GM21825 (cell line): ENCODE data around the gene SLC9A3.
"Not testable (repeated sequence)": the region's sequence is repeated elsewhere in the genome, so short reads cannot be mapped to it uniquely, and the experiment has no call there.

Experiments
- ATAC-seq: cut with Tn5 transposase; IDR thresholded peaks from one replicate; pipeline ENCODE4 v1.9.1; 2021; ENCODE audit warnings: mild to moderate bottlenecking, moderate library complexity; ENCODE audit not compliant: unreplicated experiment

Gene SLC9A3

GRCh38 chr5:524234-524972 is at the start of gene SLC9A3:
Gene SLC9A3, minus strand, starts transcription at chr5:524449.
- ATAC-seq, result no peak

GRCh38 chr5:573976-574375 is 49.7 kb upstream of the SLC9A3 start:
- no peak for ATAC-seq

- ATAC-seq, result no peak
Observed at GRCh38 chr5:573206-573605, 49.0 kb upstream of the SLC9A3 start.

- ATAC-seq, result no peak
Observed at GRCh38 chr5:572398-573019, 48.3 kb upstream of the SLC9A3 start.

- no peak for ATAC-seq
Observed at GRCh38 chr5:571791-572190, 47.5 kb upstream of the SLC9A3 start.

- no peak for ATAC-seq
Observed at GRCh38 chr5:570886-571285, 46.6 kb upstream of the SLC9A3 start.

- no peak for ATAC-seq
Observed at GRCh38 chr5:570446-570845, 46.2 kb upstream of the SLC9A3 start.

GRCh38 chr5:569868-570361 is 45.7 kb upstream of the SLC9A3 start:
- no peak for ATAC-seq

DNA sequence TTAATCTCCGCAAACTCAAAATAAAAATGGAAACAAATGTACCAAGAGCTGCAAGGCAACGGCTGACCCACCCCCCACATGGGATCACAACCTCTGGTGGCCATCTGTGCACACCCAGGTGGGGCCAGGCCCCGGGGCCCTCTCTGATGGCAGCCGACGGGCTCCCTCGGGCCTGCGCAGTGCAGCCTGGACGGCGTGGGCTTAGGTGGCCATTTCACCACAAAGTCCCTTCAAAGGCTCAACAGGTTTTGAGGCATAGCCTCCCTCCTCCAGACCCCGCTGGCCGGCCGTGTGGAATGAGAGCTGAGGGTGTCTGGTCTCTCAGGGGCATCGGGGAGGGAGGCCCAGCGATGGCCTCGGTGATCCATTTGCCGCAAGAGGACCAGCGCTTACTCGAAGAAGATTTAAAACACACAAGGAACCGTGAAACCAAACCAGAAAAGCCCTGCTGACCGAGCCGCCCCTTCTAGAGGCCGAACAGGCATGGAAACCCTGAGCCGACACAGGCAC is 45.2 kb upstream of the SLC9A3 start:
- ATAC-seq, result no peak

DNA sequence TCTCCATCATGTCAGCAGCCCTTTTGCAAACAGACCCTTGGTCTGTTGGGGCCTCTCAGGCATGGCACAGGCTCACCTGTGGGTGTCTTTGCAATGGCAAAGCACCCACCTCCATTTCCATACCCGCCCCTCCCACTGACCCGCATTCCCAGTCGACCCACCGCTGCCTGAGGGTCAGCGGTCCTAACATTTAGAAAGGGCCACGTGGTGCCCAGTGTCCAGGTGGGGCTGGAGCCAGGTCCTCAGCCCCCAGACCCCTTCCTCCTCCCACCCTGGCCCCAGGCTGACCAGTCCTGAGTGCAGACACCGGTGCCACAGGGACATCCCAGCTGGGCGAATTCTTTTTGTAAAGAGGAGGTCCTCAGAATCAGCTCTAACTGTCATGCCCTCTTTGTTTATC is 44.6 kb upstream of the SLC9A3 start:
- no peak for ATAC-seq

- no peak for ATAC-seq
Observed at GRCh38 chr5:568061-568781, 44.0 kb upstream of the SLC9A3 start.

- ATAC-seq, result no peak
Observed at GRCh38 chr5:567664-568060, 43.4 kb upstream of the SLC9A3 start.

DNA sequence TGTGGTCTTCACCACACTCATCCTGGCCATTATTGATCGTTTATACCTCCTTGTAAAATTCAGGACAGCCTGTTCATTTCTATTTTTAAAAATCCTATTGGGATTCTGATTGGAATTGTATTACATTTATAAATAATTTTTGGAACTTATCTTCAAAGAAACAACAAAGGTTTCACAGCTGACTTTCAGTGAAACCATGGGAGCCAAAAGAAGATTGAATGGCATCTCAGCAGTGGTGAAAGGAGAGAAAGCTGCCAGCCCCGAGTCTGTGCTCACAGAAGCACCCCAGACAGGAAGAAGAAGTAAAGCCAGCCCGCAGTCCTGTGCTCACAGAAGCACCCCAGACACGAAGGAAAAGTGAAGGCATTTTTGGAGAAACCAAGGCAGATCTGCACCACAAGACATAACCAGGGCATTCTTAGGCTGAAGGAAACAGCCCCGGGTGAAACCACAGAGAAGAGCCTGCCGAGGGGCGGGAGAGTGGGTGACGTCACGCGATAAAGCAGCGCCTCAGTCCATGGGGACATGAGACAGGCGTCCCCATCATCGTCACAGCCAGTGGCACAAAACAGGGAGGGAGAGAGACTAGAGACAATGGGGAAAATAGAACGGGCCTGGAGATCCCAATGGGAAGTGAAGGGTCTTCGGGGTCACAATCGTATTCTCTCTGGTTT is 42.5 kb upstream of the SLC9A3 start:
- ATAC-seq, result no peak

GRCh38 chr5:565782-566440 is 41.7 kb upstream of the SLC9A3 start:
- ATAC-seq, result no peak

DNA sequence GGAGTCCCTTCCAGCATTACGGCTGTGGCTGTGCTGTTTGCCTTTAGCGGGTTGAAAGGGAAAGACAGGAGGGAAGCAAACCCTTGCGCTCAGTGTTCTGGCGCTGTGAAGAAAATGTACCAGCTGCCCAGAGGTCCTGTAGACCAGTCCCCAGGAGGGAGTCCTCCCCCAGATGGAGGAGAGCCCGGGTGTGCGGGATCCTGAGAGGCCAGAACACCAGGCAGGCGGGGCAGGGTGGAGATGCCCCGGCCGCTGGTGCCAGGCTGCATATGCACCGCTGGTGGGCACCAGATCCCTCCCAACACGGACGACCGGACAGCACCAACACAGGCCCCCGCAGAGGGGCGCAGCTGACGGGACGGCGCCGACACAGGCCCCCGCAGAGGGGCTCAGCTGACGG is 37.2 kb upstream of the SLC9A3 start:
- ATAC-seq, result no peak

GRCh38 chr5:560792-561166 is 36.5 kb upstream of the SLC9A3 start:
- no peak for ATAC-seq

GRCh38 chr5:558871-559503 is 34.7 kb upstream of the SLC9A3 start:
- ATAC-seq, result no peak

DNA sequence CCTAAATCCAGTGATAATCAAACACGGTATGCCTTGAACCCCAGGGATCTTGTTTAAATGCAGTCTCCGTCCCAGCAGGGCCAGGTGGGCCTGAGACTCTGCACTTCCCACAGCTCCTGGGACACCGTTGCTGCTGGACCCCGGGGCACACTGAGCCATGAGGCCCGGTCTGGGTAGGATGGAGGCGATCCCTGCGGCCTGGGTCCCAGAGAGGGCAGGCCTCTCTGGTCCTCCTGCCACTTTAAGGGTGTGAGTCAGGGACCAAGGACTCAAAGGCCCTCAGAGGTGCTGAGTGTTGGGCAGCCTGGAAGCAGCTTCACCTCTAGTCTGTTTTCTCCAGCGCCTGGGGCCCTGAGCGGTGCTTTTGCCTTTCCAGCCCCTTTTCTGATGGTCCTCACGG is 34.1 kb upstream of the SLC9A3 start:
- ATAC-seq, result no peak

- ATAC-seq, result not testable (repeated sequence)
Observed at GRCh38 chr5:557917-558316, 33.7 kb upstream of the SLC9A3 start.

DNA sequence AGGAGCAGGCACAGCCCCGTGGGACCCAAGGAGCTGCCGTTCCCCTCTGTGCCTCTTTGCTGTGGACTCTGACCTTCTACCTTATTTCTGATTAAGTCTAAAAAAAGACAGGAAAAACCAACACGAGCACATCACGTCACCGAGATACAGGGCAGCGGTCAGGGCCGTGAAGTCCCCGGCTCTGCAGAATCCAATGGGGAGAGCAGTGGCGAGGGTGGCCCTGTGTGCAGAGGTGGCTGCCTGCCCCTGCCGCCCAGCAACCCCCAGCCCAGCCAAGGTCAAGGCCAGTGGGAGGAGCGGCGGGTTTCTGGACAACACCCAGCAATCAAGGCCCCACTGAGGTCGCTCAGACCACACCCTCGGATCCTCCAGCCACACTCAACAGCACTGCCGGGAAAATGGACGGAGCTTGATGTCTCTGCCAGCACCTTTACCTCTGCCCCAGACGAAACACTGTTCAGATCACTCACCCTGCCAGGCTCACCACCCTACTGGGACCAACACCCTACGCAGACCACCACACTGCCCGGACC is 32.7 kb upstream of the SLC9A3 start:
- no peak for ATAC-seq
